GM21360 (cell line): ENCODE results near the gene FAM3B.
"Not testable (repeated sequence)": the region's sequence is repeated elsewhere in the genome, so short reads cannot be mapped to it uniquely, and the experiment has no call there.

ENCODE experiments used
- ATAC-seq: cut with Tn5 transposase; IDR thresholded peaks from one replicate; pipeline ENCODE4 v1.9.1; 2021; ENCODE audit warnings: mild to moderate bottlenecking, moderate library complexity; ENCODE audit not compliant: unreplicated experiment

Gene FAM3B

GRCh38 chr21:41349126-41349525, 32.5 kb downstream of the FAM3B start:
- no peak for ATAC-seq

DNA sequence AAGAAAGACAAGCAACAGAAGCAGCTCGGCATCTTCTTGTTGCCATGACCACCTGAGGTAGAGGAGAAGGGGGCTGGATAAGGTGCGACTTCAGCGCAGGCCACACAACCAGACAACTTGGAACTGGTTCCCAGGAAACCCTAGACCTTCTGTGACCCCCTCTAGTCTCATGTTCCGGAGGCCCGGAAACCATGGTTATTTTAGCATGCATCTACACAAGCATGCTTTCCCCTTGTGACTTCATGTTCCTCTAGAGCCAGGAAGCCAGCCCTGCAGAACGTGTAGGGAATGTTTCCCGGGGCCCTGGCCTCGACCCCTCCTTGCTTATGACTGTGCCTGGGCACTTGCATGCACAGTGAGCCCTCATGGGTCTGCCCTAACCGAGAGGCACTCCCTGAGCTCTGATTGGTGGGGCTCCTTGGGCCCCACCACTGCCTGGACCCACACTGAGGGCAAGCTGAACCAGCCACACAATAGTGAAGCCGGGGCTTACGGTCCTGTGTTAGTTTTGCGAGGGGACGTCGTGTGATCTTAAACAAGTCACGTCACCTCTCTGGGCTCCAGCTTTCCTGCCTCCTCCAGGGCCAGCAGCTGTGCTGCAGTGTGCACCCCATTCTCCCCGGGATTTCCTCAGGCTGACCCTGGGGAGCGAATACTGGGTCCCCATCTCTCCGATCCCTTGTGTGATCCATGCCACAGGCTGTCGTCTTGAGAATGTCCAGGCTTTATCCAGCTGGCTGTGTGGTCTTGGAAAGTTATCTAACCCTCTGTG, 33.2 kb downstream of the FAM3B start:
- no peak for ATAC-seq

DNA sequence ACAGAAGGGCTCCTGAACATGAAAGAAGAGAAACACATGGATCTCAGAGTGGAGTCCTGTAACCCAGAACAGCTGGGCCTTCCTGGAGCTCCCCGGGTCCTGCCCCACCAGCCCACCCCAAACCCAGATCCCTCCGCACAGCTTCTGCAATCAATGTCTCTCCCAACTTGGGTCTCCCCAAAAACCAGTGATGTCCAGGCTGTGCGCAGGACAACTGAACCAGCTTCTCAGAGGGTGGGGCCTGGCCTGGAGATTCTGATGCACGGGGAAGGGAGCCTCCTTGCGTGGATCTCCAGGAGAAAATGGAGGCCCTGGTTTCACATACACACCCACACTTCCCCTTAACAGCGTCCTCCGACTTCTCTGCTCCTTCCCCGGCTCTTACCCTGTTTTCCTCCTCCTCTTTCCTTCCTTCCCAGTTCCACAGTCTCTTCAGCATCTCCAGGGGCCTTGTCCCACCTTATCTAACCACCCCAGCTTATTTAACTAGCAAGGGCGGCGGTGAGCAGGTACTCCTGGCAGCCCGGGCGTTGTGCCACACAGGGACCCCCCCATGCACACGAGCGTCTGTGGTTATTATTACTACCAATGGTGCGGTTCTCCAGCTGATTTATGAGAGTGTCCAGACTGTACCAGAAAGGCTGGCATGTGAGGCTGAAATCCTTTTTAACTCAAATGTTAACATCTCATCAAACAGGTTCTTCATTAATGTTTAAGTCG, 34.0 kb downstream of the FAM3B start:
- ATAC-seq = no peak

GRCh38 chr21:41357546-41357945, 40.9 kb downstream of the FAM3B start:
- ATAC-seq = no peak

DNA sequence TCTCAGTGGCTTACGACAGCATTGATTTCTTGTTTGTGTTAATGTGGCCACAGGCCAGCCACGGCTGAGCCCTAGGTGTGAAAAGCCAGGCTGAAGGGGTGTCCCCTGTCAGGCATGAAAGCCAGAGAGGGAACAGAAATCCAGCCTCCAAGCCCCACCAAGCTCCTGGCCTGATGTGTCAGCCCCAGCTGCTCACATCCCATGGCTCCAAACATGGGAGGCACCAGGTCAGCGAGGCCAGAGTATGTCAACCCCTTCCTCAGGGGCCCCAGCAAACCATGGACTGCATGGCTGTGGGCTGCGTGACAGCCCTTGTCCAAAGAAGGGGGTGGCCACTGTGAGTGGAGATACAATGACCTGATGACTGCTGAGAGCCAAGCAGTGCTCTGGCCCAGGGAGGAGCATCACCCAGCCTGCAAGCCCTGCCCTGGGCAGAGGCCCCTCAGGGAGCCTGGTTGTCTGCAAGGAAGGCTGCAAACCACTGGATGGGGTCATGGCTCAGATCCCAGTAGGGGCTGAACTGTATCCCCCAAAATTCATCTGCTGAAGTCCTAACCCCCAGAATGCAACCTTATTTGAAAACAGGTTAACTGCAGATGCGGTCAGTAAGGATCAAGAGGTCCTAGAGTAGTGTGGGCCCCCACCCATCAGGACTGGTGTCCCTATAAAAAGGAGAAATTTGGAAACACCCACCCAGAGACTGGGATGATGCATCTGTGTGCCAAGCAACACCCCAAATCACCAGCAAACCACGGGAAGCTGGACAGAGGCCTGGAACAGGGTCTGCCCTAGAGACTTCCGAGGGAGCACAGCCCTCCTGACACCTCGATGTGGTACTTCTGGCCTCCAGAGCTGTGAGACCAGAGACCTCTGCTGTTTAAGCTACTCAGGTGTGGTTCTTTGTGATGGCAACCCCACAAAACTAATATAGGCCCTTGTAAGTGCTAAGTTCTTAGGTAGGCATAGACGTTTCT, 41.9 kb downstream of the FAM3B start:
- ATAC-seq = no peak

- ATAC-seq = no peak
These were observed 42.7 kb downstream of the FAM3B start for GRCh38 chr21:41359286-41359685.

GRCh38 chr21:41359754-41360071, 43.1 kb downstream of the FAM3B start:
- ATAC-seq = not testable (repeated sequence)

GRCh38 chr21:41360072-41360821, 43.6 kb downstream of the FAM3B start:
- no peak for ATAC-seq

DNA sequence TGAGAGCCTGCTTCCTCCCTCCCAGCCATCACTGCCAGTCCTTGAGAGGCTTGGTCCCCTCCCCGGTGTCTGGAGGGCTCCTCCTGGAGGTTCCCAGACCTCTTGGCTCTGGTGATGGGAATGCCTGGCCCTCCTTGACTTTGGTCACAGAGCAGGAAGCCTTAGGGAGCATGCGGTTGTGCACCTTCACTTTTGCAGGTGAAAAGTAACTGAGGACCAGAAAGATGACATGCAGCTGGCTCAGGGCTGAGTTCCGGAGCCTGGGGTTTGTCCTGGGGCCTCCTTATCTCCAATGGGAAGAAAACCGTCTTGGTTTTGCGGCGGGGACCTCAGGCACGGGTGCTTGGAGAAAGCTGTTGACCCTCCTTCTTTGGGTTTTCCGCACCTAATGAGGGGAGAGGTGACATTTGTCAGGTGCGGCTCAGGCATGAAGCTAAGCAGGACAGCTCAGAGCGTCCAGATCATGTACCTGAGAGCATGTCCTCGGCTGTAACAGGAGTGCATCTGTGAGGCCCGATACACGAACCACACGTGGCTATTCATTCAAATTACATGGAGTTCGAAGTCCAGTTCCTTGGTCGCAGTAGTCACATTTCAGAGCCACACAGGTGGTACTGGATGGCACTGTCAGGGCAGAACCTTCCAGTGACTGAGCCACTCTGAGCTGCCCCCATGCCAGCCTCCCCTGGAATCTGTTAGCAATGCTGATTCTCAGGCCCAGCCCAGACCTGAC, 44.6 kb downstream of the FAM3B start:
- no peak for ATAC-seq

- ATAC-seq = peak; percentile 50
These were observed 45.4 kb downstream of the FAM3B start, which contains the start of gene MX2 for GRCh38 chr21:41361786-41362604. Gene MX2, plus strand, starts transcription at chr21:41362027. Its CDS starts 14,880 bp downstream, at chr21:41376907.

DNA sequence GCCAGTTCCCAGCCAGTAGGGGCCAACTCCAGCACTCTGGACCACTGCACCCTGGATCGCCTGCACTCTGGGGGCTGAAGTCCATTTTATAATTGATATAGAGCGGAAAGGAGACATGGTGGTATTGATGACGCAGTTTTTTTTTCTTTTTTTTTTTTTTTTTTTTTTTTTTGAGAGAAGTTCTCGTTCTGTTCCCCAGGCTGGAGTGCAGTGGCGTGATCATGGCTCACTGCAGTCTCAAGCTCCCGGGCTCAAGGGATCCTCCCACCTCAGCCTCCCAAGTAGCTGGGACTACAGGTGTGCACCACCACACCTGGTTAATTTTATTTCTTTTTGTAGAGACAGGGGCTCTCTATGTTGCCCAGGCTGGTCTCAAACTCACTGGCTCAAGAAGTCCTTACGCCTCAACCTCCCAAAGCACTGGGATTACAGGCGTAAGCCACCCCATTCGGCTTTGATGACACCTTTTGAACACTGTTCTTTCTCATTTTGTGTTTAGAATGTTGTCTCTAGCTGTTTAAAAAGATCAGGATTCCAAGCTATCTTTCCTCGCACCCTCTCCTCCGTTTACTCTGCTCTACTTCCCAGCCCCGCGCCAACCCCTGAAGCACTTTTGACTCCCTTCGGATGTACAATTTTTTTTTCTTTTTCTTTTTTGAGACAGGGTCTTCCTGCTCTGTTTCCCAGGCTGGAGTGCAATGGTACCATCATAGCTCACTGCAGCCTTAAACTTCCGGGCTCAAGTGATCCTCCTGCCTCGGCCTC, 46.2 kb downstream of the FAM3B start:
- ATAC-seq = no peak

GRCh38 chr21:41363370-41364270, 47.0 kb downstream of the FAM3B start:
- ATAC-seq = no peak

GRCh38 chr21:41364308-41364707, 47.7 kb downstream of the FAM3B start:
- no peak for ATAC-seq

DNA sequence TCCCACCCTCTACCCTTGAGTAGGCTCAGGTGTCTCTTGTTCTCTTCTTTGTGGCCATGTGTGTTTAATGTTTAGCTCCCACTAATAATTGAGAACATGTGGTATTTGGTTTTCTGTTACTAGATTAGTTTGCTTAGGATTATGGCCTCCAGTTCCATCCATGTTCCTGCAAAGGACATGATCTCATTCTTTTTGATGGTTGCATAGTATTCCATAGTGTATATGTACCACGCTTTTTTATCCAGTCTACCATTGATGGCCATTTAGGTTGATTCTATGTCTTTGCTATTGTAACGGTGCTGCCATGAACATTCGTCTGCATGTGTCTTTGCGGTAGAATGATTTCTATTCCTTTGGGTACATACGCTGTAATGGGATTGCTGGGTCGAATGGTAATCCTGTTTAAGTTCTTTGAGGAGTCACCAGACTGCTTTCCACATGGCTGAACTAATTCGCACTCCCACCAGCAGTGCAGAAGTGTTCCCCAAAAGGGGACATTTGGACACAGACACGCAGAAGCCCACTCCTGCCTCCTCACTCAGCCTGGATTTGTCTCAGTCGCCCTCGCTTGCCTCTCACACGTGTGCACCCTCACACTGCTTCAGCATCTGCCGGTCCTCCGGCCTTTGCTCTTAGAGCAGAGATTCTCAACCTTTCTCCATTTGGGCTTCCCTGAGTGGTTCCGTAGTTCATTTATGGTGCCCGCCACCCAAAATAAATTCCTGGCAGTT, 48.9 kb downstream of the FAM3B start:
- no peak for ATAC-seq

DNA sequence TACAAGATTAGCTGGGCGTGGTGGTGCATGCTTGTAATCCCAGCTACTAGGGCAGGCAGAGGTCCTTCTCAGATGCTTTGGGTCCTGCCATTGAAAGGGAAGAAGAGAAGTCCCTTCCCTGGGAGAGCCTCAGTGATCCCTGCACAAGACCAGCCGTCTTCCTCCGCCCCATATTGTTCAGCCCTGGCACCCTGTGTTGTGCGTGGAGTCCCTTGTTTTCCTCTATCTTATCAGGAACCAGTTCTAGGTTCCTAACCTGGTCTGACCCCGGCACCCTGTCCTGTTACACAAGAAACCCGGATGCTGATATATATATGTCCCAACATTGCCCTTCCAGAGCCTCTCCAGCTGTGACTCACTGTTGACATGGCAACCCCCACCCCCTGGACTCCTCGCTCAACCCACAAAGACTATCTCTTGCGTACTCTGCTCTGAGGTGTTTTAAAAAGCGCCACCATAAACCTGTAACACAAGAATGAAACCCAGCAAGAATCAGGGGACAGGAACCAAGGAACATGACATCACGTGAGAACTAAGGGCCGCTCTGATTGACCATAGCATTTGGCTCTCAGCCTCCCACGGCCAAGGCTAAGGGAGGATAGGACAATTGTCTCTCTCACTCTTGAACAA, 50.0 kb downstream of the FAM3B start:
- no peak for ATAC-seq

DNA sequence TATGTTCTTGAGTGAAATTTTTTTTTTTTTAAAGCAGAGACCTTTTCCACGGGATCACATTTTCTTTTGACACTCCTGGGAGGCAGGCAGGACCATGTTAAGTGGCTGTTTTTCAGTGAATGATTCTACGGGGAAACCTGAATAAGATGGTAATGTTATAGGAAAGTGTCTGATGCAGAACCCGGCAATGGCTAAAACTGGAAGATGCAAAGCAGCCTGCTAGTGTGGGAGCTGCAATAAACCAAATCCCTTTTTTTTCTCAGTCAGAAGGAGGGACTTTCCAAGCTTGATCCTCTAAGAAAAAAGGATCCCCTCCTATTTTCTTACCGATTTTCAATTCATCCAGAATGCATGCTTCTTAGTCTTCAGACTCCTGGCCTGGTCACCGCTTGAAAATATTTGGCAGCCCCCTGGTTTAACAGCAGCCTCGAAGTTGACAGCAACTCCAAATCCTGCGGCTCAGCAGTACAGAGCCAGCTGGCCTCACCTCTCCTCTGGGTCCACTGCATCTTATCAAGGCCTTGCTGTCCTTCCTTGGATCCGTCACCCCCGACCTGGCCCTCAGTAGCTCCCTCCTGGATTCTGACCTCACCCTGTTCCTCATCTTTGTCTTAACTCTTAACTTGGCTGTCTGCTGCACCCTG, 50.8 kb downstream of the FAM3B start:
- no peak for ATAC-seq
